Astrocyte of the hippocampus (primary cell): ENCODE data around the gene KRTAP20-1.

ENCODE experiments used
- DNase-seq: peaks from one replicate; pipeline ENCODE4 v3.0.0; 2011; ENCODE audit warnings: low read depth, low spot score

The KRTAP20-1 gene, protein sequence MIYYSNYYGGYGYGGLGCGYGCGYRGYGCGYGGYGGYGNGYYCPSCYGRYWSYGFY

DNA sequence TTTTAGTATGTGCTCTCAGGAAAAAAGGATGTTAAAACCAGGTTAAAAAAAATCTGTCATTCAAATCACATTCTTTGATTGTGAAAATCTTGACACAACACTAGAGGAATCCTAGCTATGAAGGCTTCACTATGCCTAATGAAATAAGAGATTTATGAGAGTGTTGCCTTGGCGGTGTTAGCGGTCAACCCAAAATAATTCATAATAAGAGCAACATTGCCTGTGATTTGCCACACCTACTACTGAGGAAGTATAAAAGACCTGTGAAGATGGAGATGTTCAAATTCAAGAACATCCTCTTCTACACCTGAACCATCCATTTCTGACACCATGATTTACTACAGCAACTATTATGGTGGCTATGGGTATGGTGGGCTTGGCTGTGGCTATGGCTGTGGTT, at the start of gene KRTAP20-1:
Gene KRTAP20-1, plus strand, starts transcription at position 301 of the 400 bp plus-strand sequence. Its CDS starts 30 bp downstream, at position 331.
- no peak for DNase-seq

DNA sequence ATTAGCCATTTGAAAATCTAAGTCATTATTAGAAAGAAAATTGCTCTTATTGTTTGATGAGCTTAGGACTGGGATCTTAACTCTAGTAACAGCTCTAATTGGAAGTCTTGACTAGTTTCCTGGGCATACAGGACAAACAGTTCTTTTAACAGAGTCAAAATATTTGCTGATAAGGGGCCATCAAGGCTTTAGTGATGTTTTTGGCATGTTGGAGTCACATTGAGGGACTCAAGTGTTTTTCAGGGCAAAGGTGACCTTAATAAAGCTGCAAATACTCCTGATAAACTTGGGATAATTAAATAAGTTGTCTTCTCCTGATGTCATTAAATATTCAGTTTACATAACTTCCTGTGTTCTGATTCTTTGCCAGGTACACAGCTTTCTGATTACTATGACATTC, 48.6 kb upstream of the KRTAP20-1 start:
- DNase-seq = no peak

DNA sequence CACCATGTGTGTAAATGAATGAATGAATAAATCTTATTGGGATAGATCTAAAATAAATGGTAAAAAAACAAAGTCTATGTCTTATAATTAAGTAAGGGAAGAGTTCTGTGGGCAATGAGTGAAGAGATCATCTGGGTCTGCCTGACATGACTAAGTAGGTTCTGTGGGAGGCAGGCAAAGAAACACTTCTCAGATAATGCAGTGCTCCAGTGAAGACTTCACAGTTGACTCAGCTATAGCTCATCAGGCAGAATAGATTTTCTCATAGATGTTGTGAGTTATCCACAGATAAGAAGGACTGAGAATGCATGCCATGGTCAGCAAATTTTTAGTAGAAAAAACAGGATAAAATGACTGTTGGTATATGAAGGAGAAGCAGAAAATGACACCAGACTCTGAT, 38.5 kb upstream of the KRTAP20-1 start:
- DNase-seq = no peak

DNA sequence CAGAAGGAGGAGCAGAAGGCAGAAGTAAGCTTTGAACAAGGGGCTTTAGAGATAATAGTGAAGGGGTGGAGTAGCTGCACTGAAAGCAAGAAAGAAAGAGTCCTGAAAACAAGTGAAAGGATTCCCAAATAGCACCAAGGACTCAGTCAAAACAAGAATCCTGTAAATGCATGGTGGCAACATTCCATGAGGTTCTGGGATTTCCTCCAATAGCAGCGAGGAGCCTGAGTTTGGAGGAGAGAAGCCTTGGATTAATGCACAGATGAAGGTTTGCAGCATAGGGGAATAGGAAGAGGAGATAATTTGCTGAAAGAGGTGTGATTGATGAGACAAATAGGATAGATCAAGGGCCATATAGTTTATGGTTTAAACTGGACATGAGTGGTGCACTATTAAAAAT, 36.9 kb upstream of the KRTAP20-1 start:
- DNase-seq = peak; percentile 0

DNA sequence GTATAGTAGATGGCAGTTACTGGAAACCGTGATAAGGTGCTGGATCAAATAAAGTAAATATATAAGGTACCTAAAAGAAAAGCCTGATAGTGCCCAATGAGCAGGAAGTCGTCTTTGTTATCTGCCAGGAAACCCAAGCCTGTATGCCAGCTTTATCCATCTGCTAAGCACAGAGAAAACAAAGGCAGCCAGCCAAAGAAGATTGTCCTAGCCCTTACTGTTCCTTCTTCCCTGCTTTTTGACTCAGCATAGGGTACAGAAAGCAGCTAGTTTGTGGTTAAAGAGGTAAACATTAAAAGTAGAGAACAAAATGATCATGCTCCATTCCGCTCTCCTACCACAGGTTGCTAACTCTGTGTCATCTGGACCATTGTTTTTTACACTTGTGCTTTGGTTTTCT, 36.1 kb upstream of the KRTAP20-1 start:
- DNase-seq = no peak

DNA sequence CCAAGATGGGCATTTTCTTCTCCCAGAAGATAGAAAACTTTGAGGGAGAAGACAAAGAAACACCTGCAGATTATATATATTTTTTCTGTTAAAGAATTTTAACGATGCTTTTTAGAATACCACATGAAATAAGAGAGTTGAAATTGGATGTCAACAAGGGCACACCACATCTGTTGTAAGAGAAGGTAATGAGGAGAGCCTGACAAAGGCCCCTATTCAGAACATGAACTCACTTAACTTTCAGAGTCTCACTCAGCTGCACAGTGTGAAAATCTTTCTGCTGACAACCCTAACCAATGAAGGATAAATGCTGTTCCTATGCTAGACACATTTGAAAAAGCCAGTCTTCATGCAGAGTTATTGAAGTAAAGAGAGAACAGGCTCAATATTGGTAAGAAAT, 33.4 kb upstream of the KRTAP20-1 start:
- no peak for DNase-seq

DNA sequence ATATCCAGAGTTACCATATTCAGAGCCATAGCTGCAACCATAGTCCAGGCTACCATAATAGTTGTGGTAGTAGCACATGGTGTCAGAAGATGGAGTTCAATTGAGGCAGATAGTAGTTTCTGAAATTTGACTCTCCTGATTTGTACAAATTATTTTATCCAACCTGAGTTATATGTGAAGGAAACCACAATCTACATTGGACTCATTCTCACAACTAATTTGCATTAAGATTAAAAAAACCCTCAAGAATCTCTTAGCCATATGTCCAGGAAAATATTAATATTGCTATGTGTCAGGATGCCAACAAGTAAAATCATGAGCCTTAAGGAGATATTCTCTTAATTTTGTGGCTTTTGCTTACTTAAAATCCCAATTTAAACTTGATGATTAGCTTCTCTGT, 25.9 kb upstream of the KRTAP20-1 start, which contains the start of gene KRTAP22-2:
Gene KRTAP22-2, minus strand, starts transcription at position 101 of the 400 bp plus-strand sequence.
- no peak for DNase-seq

DNA sequence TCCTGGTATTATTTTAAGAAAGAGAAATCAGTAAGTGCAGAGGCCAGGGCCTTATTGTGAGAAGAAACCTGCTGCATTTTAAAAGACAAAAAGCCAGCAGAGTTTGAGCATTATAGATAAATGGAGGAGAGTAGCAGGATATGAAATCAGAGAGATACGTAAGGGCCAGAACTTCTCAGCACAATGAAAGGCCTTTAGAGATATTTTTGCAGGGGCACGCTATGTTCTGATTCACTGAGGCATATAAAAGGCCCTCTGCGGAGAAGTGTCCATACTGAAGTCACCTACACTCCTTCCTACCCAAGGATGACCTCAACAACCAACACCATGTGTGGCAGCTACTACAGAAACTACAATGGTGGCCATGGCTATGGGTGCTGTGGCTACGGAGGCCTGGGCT, 24.1 kb upstream of the KRTAP20-1 start, which contains the start of gene KRTAP6-3:
Gene KRTAP6-3, plus strand, starts transcription at position 301 of the 400 bp plus-strand sequence. Its CDS starts 6 bp downstream, at position 307.
- no peak for DNase-seq

DNA sequence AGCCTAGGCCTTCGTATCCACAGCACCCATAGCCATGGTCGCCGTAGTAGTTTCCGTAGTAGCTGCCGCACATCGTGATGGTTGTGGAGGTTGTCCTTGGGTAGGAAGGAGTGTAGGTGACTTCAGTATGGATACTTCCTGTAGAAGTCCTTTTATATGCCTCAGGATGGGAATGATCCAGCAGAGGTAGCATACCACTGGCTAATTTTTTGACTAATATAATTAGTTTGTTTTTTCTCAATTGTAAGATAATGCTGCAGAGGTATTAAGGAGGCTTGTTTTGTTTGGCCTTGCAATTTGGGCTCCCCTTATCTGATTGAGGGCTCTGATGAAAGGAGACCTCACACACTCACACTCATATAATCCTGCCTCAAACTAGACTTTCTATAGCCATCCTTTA, 17.4 kb upstream of the KRTAP20-1 start, which contains the start of gene KRTAP6-2:
Gene KRTAP6-2, minus strand, starts transcription at position 101 of the 400 bp plus-strand sequence. Its CDS starts 28 bp downstream, at position 73.
- no peak for DNase-seq

DNA sequence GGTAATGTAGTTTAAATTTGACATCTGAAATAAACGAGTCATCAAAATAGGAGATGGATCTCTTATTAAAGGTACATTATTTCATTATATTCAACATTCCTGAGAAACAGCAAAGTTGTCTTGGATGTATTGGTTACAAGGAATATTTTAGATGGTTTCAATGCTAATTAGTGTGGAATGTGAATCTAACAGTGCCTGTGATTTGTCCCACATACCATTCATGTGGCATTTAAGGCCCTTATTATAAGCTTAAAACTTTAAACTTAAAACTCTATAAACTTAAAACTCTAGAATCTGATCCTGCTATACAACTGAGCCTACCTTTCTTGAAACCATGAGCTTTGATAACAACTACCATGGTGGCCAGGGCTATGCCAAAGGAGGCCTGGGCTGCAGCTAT, 15.4 kb upstream of the KRTAP20-1 start, which contains the start of gene KRTAP22-1:
Gene KRTAP22-1, plus strand, starts transcription at position 301 of the 400 bp plus-strand sequence.
- DNase-seq = no peak

DNA sequence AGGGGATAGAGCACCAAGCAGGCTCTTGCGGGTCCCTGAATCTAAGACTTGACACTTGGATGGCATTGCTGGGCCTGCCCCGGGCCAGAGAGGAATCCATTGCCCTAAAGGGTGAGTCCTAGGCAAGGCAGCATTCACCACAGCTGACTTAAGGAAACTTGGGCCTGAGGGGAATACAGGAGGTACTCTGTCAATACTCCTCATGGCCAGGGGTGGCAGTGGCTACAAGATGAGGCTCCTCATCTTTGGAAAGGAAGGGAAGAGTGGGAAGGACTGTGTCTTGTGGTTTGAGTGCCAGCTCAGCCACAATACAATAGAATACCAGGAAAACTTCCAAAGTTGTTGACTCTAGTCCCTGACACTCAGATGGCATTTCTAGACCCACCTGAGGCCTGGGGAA, 10.3 kb upstream of the KRTAP20-1 start:
- DNase-seq = no peak

DNA sequence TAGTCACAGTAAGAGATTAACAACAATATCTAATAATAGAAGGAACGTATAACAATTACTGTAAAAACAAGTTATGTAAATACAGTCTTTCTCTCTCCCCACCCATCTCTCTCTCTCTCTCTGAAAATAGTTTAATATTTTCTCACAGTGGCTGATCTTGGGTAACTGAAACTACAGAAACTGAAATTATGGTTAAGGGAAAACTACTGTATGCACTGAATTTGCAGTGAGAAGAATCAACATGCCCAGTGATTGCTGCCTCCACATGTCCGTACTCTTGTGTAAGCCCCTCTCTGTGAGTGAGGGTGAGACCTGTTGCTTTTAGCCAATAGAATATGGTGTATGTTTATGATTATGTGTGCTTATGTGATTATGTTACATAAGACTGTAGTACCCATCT, 4.1 kb upstream of the KRTAP20-1 start:
- no peak for DNase-seq

DNA sequence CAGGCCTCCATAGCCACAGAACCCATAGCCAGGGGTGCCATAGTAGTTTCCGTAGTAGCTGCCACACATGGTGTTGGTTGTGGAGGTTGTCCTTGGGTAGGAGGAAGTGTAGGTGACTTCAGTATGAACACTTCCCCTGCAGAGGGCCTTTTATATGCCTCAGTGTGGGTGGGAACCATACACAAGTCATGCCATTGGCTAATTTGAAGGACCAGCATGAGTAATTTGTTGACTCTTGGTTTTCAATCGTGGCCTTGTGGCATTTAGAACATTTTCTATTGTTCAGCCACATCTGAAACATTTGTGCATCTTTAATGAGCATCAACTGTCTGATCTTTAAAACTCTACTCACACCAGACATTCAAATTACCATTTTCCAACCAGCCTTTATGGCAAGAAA, 2.4 kb upstream of the KRTAP20-1 start, which contains the start of gene KRTAP6-1:
Gene KRTAP6-1, minus strand, starts transcription at position 95 of the 400 bp plus-strand sequence. Its CDS starts 26 bp downstream, at position 69.
- no peak for DNase-seq

DNA sequence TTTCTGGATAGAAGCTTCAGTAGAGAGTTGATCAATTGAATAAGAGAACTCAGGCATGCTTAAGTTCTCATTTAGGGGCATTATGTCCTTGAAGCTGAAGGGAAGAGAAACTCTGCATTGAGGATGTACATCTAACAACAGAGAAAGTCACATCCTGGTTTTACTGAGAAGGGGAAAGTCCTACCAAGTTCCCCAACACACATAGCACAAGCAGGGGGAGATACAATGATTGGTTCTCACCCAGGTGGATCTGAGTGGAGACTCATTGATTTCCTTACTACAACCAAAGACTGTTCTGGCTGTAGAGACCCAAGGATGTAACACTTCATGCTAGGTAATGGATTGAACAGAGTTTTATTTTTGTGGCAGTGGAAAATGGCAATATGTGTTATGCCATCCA, 1.0 kb upstream of the KRTAP20-1 start:
- no peak for DNase-seq

DNA sequence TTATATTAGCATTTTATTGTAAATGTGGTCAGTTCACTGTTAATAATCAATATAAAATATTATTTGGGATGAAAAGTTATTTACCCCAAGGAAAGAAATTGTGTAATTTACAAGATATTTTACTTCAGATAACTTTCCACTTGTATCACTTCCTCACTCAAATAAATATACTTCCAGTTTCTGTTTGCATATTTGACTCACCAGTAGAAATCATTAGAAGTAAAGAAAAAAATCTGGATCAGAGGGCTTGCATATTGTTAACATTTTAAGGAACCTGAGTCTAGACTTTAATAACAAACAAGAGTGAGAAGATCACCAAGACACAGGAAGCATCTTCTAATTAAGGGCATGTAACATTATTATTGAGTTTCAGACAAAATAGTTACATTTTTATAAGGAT, 3.9 kb downstream of the KRTAP20-1 start:
- no peak for DNase-seq

DNA sequence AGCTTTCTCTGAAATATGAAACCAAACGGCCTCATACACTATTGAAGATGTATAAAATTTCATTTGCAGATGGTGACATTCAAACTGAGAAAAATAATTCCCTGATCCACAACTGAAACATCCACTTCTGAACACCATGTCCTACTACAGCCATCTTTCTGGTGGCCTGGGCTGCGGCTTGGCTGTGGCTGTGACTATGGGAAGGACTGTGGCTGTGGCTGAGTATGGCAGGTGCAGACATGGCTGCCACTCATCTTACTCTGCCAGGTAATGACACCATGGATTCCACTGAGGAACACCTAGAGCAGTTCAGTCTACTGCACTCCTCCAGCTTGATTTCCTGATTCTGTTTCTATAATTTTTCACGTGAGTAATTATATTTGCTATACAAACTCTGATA, 4.3 kb downstream of the KRTAP20-1 start, which contains the start of gene KRTAP20-4:
Gene KRTAP20-4, plus strand, starts transcription at position 106 of the 400 bp plus-strand sequence.
- no peak for DNase-seq

DNA sequence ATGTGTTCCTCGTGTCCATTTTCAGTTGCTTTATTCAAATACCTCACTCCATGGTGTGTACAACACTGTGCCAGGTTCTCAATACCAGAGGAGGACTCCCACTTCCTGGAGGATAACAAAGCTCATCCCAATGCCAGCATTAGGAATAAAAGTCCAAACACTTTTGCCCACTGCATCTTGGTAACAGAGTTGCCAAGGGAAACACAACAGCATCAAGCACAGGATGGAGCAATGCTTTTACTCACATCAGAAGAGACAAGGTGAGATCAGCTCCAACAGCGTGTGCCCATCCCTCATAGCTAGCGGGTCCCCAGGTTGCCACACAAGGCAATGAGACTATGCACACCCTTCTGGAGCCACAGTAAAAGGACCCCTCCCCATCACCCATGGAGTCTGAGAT, 7.1 kb downstream of the KRTAP20-1 start:
- no peak for DNase-seq

DNA sequence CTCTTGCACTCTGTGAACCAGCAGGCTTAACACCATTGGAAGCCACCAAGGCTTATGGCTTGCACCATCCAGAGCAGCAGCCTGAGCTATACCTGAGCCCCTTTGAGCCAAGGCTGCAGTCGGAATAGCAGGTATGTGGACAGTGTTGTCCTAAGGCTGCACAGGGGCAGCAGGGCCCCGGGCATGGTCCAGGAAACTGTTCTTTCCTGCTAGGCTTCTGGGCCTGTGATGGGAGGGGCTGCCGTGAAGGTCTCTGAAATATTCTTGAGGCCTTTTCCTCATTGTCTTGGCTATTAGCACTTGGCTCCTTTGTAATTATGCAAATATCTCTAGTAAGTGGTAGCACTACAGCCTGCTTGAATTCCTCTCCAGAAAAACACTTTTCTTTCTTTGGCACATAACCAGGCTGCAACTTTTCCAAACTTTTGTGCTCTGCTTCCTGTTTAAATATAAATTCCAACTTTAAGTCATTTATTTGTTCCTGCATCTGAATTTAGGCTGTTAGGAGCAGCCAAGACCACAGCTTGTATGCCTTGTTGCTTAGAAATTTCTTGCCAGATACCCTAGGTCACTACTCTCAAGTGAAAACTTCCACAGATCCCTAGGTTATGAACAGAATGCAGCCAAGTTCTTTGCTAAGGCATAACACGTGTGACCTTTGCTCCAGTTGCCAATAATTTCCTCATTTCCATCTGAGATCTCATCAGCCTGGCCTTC, 9.4 kb downstream of the KRTAP20-1 start:
- DNase-seq = no peak

DNA sequence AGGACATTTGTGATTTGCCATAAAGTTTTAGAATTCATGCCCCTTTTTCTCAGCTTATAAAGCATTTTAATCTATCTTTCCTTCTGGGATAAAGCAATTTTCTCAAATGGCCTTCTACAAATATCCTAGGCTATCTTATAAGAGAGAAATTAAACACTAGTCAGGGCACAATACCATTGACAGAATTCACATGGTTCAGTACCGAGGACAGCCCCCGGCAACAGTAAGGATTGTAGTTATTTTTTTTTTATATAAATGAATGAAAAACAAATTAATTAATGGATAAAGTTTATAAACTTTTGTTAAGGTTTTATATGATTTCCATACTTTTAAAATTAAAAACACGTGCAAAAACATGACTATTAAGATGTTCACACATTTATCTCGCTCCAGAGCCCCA, 11.9 kb downstream of the KRTAP20-1 start:
- DNase-seq = no peak

DNA sequence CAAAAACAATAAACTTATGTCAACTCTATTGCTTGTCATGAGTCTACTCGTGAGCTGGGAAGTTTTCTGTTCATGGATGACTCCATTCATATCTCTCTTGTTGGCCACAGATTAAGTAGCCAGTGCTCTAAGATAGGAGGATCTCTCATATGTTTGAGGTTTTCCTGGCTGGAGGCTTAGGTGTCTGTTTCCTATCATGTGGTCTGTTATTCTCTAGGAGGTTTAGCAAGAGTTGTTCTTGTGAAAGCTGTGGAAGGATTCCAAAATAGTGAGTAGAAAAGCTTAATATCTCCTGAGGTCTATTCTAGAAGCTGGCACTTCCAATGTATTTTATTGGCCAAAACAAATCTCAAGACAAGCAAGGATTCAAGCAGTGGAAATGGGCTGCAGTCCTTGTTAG, 13.0 kb downstream of the KRTAP20-1 start:
- DNase-seq = no peak

DNA sequence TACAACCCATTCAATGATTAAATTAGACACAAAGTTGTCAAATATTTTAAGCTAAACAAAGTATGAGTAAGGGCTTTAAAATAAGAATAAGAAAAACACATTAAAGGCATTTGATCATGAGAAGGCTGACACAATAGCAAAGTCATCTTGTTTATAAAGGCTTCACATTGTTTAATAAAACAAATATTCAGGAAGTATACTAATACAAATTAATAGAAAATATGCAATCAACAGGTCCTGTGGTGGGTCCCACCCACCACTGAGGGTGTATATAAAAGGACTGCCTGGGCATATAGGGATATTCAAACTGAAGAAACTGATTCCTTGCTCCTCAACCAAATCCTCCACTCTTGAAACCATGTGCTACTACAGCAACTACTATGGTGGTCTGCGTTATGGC, 18.7 kb downstream of the KRTAP20-1 start, which contains the start of gene KRTAP20-2:
Gene KRTAP20-2, plus strand, starts transcription at position 301 of the 400 bp plus-strand sequence. Its CDS starts 58 bp downstream, at position 359.
- DNase-seq = no peak

DNA sequence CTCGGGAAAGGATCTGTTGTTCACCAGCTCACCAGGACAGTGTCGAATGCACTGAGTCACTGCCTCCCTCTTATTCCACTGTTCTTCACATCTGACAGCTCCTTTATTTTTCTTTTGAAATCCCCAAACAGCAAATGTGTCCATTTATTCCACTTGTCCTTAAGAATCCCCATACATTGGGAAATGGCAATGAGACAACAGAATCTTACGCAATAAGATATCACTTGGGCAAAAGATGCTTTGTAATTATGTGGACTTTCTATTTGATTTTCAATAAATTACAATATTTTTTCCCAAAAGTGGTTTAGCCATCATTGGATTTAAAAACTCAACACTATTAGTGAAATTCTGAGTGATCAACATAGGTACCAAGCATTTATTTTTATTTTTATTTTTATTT, 22.5 kb downstream of the KRTAP20-1 start:
- DNase-seq = no peak

DNA sequence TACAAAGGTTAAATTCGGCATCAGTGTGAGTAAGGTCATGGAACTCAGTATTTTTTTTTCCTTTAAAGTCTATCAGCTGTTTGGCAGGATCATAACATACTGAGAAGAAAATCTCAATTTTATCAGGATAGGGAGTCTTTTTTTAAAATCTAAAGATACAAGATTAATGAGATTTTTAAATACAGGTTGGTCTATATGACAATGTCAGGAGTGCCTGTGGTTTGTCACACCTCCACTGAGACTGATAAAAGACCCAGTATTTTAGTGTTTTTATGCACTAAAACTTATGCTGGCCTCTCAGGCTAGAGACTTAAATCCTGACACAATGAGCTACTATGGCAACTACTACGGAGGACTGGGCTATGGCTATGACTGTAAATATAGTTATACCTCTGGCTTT, 26.3 kb downstream of the KRTAP20-1 start, which contains the start of gene KRTAP20-3:
Gene KRTAP20-3, plus strand, starts transcription at position 301 of the 400 bp plus-strand sequence.
- no peak for DNase-seq
